ENCODE measurements around the gene SLC9A9.

DNA sequence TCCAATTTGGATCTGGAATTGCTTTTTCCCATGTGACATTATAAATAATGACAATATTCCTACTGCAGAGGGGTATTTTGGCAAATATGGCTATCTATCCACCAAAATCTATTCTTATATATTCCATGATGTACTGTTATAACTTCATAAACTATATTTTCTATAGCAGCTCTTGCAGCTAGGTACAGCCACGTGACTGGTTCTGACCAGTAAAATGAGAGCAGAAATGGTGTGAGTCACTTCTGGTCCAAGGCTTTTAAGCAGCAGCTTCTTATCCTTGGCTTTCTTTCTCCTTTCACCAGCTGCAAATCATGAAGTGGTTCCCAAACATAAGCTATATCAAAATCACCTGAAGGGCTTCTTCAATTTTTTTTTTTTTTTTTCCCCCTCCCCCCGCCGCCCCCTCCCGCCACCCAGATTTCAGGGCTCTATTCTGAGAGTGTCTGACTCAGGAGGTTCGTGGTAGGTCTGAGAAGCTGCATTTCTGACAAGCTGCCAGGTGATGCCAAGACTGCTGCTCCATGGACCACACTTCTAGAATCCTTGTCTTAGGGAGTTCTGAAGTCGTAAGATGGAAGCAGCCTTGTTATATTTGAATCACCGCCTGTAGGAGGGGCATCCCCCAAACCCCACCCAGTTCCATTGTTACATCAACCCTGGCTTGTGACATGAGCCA, 371.2 kb downstream of the SLC9A9 start:
- TF ChIP-seq, protein P1, sequence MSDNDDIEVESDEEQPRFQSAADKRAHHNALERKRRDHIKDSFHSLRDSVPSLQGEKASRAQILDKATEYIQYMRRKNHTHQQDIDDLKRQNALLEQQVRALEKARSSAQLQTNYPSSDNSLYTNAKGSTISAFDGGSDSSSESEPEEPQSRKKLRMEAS (IDR thresholded peaks at IDR 0.05; ENCODE audit: low read depth) = no peak
- TF ChIP-seq MXI1 (IDR thresholded peaks at IDR 0.05; ENCODE audit: low read depth, low read length) = no peak

All from SK-N-SH (cell line).